ENCODE data around the gene SYNJ2. TPM values are rescaled to one million over a fixed set of nuclear protein-coding genes. Genes with fewer than 3 reads are reported as not detected.

The SYNJ2 gene
- total RNA-seq, 2 donors from 2014 or later, result 30.6 to 48.5 TPM

DNA sequence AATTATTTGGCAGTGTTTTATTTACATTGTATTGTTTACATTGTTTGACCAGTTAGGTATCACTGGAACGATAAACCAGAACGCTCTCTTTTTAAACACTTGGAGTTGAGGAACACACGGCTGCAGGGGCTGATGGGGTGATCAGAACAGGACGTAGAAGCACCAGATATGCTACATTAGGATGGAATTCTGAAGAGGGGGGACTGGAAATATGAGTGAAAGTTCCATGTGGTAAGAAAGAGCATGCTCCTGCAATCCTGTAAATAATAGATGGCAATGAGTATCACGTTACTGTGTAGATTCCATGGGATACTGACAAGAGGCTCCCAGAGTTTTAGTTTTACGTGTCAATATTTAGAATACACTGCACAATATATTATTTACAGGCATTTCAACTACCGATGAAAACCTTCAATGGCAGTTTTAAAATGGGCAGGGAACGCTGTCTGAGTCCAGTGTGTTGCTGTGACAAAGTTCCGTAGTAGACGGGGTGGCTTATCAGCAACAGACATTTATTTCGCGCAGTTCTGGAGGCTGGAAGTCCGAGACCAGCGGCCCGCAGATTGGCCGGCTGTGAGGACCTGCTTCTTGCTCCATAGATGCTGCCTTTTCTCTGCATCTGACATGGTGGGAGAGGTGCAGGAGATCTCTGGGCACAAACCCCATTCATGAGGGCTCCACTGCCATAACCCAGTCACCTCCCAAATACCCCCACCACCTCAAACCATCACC is 43.1 kb downstream of the SYNJ2 start:
- DNase-seq (ENCODE audit: low spot score) (no peak), ATAC-seq (ENCODE audit: insufficient number of reproducible peaks, low FRiP score, low read depth) (no peak)
- Histone ChIP-seq H3K27ac (no peak overlapping the region), H3K4me1 (ENCODE audit: control insufficient read depth in 1 of 2, low read depth in 2 of 2) (peaks cover 22 to 36% of the 10 kb centered on the region in 2 donors), H3K27me3 (replicated peaks; ENCODE audit: insufficient read depth) (no peaks in the 10 kb centered on the region), H3K4me3 (no peak overlapping the region), H3K36me3 (no peaks in the 10 kb centered on the region), H3K9me3 (no peaks in the 10 kb centered on the region)
- TF ChIP-seq CTCF (IDR thresholded peaks at IDR 0.05), result no peak

DNA sequence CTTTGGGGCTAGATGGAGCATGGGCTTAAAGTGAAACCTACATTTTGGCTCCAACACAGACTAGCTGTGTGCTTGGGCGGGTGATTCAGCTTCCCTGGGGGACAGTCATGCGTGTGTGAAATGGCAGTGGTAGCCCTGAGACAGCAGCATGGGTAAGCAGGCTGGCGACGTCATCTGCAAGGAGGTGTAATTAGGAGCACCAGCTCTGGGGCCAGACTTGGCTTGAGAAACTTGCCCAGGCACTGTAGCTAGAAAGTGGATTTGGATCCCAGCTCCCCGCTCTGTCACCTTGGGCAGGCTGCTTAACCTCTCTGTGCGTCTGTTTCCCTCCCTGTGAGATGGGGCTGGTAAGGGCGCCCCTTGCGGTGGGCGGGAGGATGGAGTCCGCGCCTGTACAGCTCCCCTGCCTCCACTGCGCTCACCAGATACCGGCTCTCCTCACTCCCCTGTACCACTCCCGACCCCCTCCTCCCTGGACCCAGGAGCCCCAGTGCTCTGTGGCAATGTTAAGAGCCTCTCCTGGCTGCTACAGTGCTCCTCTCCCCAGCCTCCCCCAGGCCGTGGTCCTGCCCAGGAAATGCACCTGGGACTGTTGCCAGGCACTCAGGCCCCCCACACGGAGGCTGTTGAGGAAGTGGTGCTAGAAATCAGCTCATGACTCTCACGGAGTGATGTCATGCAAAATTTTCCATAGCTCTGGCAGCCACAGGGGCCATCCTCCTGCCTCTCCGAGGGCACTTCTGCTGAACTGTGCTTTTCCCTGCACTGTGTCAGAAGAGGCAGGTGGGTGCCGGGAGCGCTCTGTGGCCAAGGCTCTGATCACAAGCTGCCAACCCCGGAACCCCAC is 44.6 kb downstream of the SYNJ2 start:
- H3K27me3 ChIP-seq (replicated peaks; ENCODE audit: insufficient read depth), result no peaks in the 10 kb centered on the region
- ATAC-seq (ENCODE audit: insufficient number of reproducible peaks, low FRiP score, low read depth) (peak; percentile 81), DNase-seq (ENCODE audit: low spot score) (peak; percentile 89)
- H3K4me3 ChIP-seq, result peak overlapping the region; percentile 62
- H3K27ac ChIP-seq, result peak overlapping the region; percentile 73 to 88
- no peaks in the 10 kb centered on the region for H3K9me3 ChIP-seq
- peak; percentile 55 for TF ChIP-seq CTCF (IDR thresholded peaks at IDR 0.05)
- no peaks in the 10 kb centered on the region for H3K36me3 ChIP-seq
- H3K4me1 ChIP-seq (ENCODE audit: control insufficient read depth in 1 of 2, low read depth in 2 of 2), result peaks cover 22 to 37% of the 10 kb centered on the region in 2 donors

DNA sequence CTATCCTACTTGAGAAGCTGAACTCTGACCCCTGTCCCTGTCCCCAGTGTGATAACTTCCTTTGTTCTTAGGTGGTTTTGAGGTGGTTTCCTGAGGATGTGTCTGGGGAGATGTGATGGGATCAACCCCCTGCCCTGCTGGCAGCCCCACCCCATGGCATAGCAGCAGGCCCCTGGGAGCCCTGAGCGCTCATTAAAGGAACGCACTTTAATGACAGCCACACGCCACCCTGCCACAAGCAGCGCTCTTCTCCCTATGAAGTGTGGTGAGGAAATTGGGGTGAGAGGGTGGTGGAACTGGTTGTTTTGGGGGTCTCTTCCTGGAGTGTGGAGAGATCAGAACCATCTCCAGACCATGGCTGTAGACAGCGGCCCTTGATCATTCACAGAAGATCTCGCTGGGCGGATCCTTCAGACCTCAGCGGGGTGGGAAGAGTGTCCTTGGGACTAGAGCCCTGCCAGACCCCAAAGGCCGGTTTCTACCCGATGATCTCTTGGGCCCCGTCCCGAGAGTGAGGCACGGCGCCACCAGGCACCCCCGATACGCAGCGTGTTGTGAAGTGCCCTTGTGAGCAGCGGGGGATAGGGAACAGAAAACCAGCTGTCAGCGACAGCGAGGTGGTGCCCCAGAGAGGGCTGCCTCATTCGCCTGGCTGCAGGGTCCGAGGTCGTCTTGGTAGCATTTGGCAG is 45.4 kb downstream of the SYNJ2 start:
- Histone ChIP-seq H3K4me1 (ENCODE audit: control insufficient read depth in 1 of 2, low read depth in 2 of 2) (peaks cover 30 to 45% of the 10 kb centered on the region in 2 donors), H3K36me3 (no peaks in the 10 kb centered on the region), H3K27me3 (replicated peaks; ENCODE audit: insufficient read depth) (no peaks in the 10 kb centered on the region), H3K4me3 (peak overlapping the region; percentile 62), H3K9me3 (no peaks in the 10 kb centered on the region), H3K27ac (peak overlapping the region; percentile 73 to 88)
- no peak for DNase-seq (ENCODE audit: low spot score)
- no peak for ATAC-seq (ENCODE audit: insufficient number of reproducible peaks, low FRiP score, low read depth)
- TF ChIP-seq CTCF (IDR thresholded peaks at IDR 0.05), result no peak

- DNase-seq (ENCODE audit: low spot score) (no peak), ATAC-seq (ENCODE audit: insufficient number of reproducible peaks, low FRiP score, low read depth) (no peak)
- H3K9me3 ChIP-seq, result no peaks in the 10 kb centered on the region
- H3K4me3 ChIP-seq, result no peak overlapping the region
- no peaks in the 10 kb centered on the region for H3K27me3 ChIP-seq (replicated peaks; ENCODE audit: insufficient read depth)
- peaks cover 35 to 51% of the 10 kb centered on the region in 2 donors for H3K4me1 ChIP-seq (ENCODE audit: control insufficient read depth in 1 of 2, low read depth in 2 of 2)
- peak overlapping the region in 1 of 2 donors; percentile 88 for H3K27ac ChIP-seq
- no peaks in the 10 kb centered on the region for H3K36me3 ChIP-seq
- no peak for TF ChIP-seq CTCF (IDR thresholded peaks at IDR 0.05)
Observed at GRCh38 chr6:158027590-158028285, 46.1 kb downstream of the SYNJ2 start.
